ENCODE results near the gene MRPL39. TPM values are rescaled to one million over a fixed set of nuclear protein-coding genes. Genes with fewer than 3 reads are reported as not detected.

Gene MRPL39
- total RNA-seq, 1 donor, result 39.3 TPM

DNA sequence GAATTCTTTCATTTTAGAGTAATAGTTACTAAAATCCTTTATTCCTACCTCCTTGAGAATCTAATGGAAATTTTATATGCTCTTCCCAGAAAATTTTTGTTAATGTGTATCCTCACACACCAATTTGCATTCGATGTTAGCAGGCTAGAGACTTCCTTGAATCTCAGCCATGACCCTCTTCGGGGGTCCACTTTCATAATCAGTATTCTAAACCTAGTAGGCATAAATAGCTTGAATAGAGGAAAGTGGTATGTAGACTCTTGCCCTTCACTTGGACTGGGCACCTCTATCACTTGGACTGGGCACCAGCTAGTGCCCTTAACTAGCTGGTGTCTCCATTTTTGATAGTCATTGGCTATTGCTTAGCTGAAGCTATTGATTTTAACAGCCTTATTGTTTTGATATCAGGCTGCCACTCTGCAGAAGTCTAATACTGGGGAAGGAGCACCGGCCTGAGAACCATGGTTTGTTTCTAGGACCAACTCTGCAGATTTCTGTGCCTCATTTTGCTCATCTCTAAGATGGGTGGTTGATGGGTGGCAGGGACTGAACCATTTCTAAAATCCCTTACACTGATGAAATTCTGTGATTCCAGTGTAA, 42.8 kb downstream of the MRPL39 start:
- TF ChIP-seq, protein P1, sequence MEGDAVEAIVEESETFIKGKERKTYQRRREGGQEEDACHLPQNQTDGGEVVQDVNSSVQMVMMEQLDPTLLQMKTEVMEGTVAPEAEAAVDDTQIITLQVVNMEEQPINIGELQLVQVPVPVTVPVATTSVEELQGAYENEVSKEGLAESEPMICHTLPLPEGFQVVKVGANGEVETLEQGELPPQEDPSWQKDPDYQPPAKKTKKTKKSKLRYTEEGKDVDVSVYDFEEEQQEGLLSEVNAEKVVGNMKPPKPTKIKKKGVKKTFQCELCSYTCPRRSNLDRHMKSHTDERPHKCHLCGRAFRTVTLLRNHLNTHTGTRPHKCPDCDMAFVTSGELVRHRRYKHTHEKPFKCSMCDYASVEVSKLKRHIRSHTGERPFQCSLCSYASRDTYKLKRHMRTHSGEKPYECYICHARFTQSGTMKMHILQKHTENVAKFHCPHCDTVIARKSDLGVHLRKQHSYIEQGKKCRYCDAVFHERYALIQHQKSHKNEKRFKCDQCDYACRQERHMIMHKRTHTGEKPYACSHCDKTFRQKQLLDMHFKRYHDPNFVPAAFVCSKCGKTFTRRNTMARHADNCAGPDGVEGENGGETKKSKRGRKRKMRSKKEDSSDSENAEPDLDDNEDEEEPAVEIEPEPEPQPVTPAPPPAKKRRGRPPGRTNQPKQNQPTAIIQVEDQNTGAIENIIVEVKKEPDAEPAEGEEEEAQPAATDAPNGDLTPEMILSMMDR (IDR thresholded peaks at IDR 0.05; ENCODE audit: insufficient read depth, low read depth, low read length), result no peak
- no peak overlapping the region for H3K4me3 ChIP-seq (ENCODE audit: low read depth, low read length)
- DNase-seq (ENCODE audit: low read depth), result no peak

DNA sequence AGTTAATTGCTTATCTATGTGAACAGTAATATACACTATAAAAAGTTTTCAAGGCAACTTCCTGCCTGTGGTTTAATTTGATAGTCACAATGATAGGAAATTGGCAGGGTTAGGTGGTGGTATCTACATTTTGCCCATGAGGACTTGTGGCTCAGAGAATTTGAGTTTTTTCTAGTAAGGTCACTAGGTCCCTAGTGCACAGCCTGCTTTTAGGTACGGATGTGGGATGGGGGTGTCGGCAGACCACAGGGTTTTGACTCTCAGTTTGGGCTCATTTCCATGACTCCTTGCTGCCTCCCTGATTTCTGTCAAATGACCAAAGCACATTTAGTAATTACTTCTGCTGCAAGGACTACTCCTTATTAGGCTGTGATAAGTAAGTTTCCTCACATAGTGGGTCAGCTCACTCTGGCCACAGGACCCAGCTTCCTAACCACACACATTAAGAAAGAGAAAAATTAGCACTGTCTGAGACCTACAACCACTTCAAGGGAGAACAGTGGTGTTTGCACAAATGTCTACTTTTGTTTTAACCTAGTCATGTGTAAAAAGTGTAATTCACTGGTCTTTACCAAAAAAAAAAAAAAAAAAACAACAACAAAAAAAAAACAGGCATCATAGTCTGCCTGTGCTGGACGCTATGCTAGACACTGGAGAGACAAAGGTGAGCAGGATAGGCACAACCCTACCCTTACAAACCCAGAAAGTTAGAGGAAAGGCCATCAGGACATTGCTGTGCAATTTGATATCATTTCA, 43.7 kb downstream of the MRPL39 start:
- no peak overlapping the region for H3K4me3 ChIP-seq (ENCODE audit: low read depth, low read length)
- DNase-seq (ENCODE audit: low read depth), result no peak
- TF ChIP-seq, protein P1 (IDR thresholded peaks at IDR 0.05; ENCODE audit: insufficient read depth, low read depth, low read length), result no peak

DNA sequence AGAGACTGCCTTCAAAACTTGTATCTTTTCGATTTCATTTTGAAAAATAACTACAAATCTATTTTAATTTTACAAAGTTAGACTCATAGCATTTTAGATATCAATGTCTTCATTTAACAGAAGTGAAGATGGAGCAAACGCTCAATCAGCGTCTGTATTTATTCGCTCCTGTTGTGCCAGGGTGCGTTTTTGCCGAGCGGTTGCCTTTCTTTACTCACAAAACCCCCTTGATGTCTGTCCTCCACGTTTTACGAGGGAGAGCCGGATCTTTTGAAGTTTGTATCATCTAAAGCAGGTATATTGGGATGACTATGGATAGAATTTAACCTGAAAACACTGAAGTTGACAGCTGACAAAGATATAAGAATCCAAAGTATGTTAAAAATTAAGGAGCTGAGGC, 44.6 kb downstream of the MRPL39 start:
- peak overlapping the region; percentile 58 for H3K4me3 ChIP-seq (ENCODE audit: low read depth, low read length)
- DNase-seq (ENCODE audit: low read depth), result no peak
- TF ChIP-seq, protein P1 (IDR thresholded peaks at IDR 0.05; ENCODE audit: insufficient read depth, low read depth, low read length), result no peak

GRCh38 chr21:25561668-25562641, 45.3 kb downstream of the MRPL39 start:
- TF ChIP-seq, protein P1 (IDR thresholded peaks at IDR 0.05; ENCODE audit: insufficient read depth, low read depth, low read length), result peak; percentile 37
- H3K4me3 ChIP-seq (ENCODE audit: low read depth, low read length), result peak overlapping the region; percentile 58
- peak; percentile 60 for DNase-seq (ENCODE audit: low read depth)

GRCh38 chr21:25560891-25561290, 46.4 kb downstream of the MRPL39 start:
- no peak for DNase-seq (ENCODE audit: low read depth)
- TF ChIP-seq, protein P1 (IDR thresholded peaks at IDR 0.05; ENCODE audit: insufficient read depth, low read depth, low read length), result no peak
- H3K4me3 ChIP-seq (ENCODE audit: low read depth, low read length), result no peak overlapping the region

- TF ChIP-seq, protein P1 (IDR thresholded peaks at IDR 0.05; ENCODE audit: insufficient read depth, low read depth, low read length), result no peak
- no peak overlapping the region for H3K4me3 ChIP-seq (ENCODE audit: low read depth, low read length)
- DNase-seq (ENCODE audit: low read depth), result peak; percentile 40
These were observed 47.0 kb downstream of the MRPL39 start for GRCh38 chr21:25560271-25560685.
